Measurements from ENCODE around the gene ELF1.

DNA sequence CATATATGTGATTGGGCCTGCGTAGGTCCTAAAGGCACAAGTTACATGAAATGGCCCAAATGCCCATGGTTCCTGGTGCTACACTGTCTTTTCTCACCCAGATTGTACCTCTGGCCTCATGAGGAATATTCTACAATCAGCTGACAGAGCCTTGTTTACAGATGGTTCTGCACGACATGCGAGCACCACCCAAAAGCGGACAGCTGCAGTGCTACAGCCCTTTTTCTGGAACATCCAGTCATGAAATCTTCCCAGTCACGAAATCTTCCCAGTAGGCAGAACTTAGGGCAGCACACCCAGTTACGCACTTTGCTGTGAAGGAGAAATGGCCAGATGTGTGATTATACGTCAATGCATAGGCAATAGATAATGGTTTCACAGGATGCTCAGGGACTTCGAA is 7.7 kb upstream of the ELF1 start:
- TF ChIP-seq CTCF (IDR thresholded peaks at IDR 0.05) (no peak), POLR2AphosphoS5 (IDR thresholded peaks at IDR 0.05) (no peak), POLR2A (IDR thresholded peaks at IDR 0.05) (no peak)
